HG03095 (cell line): ENCODE measurements around the gene ADAMTSL1.

Experiments used
- ATAC-seq: cut with Tn5 transposase; IDR thresholded peaks from one replicate; pipeline ENCODE4 v1.9.1; 2021; ENCODE audit warnings: moderate library complexity; ENCODE audit not compliant: unreplicated experiment

Gene ADAMTSL1

DNA sequence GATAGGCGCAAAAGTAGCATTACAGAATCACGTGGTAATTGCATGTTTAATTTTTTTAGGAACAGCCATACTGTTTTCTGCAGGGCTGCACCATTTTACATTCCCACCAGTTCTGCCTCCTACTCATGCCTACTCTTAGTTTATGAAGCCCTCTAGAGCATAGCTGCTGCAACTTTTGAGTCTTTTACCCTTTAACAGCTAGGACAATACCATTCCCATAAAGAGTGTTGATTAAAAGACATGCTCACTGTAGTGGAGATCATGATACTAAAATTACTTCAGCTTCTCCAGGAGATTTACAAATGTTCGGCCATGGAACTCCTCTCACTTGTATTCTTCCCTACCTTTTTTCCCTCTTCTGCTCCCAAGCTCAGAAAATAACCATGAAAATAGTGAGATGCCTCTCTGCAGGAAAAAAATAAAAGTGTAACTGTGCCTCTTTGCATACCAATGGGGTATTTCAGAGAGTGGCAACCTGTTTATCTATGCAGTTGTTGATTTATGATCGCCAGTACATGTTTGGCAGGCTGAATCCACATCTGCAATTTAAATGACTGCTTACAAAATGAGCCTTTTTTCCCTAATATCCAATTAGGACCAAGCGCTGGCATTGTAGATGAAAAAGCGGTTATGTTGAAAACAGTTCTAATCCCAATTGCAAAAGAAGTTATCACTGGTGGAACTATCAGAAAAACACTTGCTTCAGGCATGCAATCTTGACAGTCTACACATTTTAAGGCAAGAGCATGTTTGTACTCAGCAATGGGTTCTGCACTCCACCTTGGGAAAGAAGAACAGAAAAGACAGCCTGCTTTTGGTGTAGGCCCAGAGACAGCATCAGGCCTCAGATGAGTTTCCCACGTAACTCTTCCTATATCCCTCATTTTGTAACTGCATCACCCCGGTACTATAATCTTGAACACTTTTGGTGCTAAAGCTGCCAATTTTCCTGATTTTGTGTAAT lies 131.1 kb downstream of the ADAMTSL1 start:
- ATAC-seq: no peak

DNA sequence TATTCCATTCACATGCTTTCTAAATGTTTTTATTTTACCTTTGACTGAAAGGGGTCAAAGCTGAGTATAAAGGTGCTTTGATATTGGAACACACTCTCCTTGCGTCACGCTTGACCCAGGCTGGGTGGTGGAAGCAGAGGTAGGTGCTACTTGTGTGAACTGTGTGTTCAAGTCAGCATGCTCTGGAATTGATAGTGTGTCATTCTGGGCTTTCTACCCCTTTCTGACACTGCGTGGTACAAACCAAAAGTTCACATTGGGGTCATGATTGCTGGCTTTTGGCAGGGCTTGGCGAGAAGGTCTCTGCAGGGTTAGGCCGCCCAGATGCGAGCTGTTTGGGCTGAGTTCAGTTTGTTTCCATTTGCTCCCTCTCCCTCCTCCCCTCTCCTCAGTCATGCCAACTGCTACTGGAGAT lies 131.8 kb downstream of the ADAMTSL1 start:
- no peak for ATAC-seq

DNA sequence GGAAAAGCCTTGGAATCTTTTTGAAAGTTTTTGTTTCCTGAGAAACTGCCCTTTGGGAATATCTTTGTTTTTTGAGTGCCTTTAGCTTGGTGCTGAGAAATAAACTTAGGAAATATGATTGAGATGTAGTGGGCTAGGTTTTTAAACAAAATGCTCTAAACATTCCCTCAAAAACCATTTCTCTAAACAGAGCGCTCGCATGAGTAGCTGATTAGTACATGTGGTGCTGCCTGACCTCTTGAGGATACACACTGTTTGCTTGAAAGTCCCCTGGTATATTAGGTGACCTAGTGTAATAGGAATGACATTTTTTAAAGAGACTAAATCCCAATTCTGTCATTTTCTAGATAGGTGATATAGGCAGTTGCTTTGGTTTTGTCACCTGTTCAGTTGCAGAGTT lies 132.3 kb downstream of the ADAMTSL1 start:
- ATAC-seq: no peak

DNA sequence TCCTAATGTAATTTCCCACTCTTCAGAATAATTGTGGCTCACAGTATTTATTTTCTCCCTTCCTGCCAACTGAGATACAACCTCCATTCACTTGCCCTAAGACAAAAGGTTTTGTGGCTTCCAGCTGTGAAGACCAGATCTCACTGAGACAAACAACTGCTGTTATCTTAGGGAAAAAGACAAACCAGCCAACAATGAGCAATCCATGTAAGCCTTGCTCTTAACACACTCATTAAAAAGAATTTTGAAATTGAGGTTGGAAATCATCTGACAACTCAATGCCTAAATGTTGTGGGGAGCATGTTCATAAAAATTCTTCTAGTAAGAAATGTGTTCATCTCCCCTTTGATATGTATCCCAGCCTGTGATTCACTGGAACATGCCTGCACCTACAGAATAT lies 132.9 kb downstream of the ADAMTSL1 start:
- no peak for ATAC-seq

DNA sequence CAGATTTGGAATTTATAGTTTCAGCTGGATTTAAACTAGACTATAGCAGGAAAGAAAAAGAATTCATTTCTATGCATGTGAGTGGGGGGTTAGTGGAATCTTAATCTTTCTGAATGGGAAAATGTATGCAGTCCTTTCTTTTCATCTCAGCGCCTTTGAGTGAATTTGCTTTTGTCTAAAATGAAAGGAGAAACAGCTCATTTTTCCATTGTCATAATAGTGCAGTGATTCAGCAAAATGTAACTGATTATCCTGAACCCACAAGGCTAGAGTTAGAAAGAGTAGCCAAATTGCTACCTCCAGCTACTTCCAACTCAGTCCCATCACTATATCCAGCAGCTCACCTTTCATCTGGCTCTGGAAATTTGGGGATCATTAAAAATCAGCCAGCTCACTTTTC lies 134.4 kb downstream of the ADAMTSL1 start:
- no peak for ATAC-seq

DNA sequence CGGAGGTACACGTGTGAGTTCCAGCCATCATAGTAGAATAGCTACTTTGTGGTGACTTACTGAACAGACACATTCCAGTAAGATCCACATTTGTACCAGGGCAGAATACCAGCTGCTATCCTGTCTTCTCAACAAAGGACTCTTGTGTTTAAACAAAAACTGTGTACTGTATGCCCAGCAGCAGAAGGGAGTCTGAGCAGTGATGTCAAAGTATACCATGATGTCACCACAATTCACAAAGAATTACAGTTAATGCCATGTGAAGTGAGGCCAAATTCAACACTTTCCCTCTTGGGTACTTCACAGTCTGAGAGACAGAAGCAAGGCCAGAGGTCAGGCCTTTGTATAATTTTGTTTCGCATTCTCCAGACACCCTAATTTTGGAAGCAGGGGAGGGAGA lies 137.0 kb downstream of the ADAMTSL1 start:
- no peak for ATAC-seq

DNA sequence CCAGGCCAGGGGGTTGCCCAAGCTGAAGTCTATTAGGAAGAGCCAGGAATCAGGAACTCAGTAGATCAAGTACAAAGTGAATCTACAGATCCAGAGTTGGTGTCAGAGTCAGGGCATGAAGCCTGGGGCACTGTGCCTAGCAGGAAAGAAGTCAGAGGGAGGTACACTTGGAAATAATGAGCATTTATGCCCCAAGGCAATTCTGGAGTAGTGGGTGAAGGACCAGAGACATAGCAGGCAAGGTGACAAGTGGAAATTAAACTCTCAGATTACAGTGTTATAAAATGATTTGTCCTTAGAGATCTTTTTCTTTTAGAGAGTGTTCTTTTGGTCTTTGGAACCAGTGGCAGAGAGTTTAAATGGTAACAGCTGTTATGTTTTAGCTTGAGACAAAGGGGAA lies 138.0 kb downstream of the ADAMTSL1 start:
- ATAC-seq: no peak

DNA sequence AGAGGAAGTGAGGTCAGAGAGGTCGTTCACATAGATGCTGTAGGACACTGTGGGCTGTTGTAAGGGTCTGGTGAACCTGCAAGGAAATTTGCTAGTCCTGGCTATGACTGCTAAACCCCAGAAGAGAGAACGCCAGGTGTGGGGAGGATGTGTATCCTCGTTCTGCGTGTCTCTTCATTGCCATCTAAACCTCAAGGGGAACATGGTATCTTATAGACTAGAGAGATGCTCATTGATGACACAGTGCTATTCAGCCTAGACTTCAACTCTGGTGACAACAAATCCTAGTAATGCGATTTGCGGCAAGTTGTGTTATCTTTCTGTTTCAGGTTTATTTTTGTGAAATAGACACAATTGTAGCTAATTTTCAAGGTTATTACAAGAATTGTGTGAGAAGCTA lies 140.2 kb downstream of the ADAMTSL1 start:
- ATAC-seq: no peak

DNA sequence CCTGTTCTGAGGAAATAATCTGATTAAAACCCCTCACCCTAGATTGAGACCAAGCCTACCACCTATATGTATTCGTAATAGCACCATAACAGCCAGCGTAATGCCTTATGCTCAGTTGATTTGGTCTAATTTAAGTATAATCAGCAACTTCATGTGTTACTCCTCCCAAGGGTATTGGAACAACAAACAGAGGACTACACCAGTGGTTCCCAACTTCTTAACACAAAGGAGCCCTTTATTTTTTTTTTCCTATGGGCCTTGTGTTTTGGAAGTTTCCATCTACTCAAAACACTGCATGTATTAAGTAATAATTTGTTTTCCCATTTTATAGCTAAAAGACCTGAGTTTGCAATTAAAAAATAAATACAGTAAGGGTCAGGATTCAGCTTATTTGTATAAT lies 140.7 kb downstream of the ADAMTSL1 start:
- ATAC-seq: no peak

DNA sequence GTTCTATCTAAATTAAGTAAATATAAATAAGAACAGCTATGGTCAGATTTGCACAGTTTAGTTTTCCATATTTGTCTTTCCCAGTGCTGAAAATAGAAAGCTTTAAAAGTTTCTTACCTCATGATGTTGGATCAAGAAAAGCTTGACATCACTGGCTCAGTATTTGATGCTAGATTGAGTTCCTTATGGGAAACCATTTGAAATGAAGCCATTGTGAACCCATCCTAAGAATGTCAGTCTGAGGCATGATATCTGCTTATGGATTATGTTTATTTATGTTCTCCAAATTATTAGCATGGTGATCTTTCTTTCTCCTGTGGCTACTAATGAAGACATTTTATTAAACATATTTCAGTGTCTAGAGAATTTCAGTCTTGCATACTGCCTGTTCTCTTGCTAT lies 143.0 kb downstream of the ADAMTSL1 start:
- ATAC-seq: no peak

DNA sequence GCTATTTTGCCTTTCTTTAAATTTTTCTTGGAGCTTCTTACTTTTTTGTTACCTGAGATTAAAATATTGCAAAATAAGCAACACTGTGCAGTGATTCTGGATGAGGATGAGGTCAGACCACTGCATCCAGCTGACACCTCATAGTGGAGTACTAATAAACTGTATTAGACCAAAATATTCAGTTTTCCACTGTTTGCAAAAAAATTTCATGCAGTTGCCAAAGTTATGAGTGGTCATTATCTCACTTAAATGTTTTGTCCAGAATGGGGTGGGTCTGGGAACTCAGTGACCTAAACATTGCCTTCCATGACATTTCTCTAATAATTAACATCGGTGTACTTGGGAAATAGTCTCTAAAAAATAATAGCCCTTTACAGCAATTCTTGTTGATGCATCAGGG lies 143.8 kb downstream of the ADAMTSL1 start:
- no peak for ATAC-seq

DNA sequence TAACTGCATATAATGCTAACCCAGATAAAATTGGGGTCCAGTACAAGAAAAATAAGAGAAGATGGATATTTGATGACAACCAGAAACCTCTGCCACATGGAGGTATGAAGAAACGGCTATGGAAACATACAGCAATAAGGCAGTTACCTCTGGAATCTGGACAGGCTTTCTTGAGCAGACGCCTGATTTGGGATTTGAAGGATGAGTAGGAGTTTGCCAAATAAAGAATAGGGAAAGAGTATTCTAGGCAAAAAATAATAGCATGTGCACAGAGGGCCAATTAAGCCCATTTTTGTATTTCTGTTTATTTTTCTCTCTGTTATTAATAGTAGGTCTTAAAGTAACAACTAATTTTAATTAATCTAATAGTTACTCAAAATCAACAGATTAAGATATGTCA lies 144.9 kb downstream of the ADAMTSL1 start:
- ATAC-seq: no peak

DNA sequence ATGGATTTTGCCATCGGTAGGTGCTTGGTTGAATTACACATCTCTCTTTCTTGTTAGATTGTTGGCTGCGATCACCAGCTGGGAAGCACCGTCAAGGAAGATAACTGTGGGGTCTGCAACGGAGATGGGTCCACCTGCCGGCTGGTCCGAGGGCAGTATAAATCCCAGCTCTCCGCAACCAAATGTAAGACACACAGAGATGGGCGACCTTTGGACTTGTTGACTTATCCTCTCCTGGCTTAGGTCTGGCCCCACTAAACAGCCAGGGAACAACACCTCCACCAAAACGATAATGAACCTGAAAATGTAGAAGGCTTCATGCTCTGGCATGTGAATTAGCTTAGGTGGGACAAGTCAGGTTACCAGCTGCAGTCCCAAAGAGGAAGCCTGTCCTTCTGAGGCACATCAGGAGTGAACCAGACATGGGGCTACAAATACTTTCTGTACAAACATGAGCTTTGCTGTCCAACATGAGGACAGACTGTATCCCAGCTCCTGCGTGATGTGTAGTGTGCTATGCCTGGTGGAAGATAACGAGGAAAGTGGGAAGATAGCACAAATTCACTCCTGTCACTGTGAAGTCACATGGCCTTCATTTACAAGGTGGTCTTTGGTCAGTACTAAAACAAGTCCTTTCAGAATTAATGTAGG lies 148.4 kb downstream of the ADAMTSL1 start:
- no peak for ATAC-seq

DNA sequence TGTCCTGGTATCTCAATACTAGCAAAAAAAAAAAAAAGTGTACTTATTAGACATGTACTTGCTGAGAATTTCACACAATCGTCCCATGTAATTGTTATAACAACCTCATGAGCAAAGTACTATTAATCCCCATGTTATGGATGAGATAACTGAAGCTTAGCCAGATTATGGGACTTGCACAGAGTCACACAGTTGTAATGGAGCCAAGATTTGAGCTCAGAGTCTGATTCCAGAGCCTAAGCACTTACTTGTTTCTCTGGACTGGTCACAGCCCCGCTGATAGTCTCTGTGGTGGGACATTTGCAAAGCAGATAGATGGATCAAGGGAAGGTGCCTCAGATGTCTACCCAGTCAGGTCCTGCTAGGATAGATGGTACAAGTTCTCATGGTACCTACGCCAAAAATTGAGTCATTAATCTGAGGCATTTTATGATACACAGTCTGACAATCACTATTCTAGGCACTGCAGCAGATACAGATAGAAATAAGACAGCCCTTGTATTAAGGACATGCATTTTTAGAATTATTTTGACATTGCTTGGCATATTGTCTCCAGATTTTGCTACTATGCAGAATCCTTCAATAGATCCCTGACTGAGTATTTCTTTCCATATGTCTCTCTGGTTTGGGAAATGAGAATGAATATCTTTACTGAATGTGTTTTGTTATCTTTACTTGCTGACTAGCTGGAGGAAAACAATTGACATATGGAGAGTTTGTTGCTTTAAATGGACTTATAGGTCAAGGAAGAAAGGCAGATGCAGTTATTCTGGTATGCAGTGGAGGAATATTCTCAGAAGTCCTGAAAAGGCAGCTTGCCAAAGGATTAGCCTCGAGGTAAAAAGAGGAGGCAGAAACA lies 149.5 kb downstream of the ADAMTSL1 start:
- ATAC-seq: no peak

DNA sequence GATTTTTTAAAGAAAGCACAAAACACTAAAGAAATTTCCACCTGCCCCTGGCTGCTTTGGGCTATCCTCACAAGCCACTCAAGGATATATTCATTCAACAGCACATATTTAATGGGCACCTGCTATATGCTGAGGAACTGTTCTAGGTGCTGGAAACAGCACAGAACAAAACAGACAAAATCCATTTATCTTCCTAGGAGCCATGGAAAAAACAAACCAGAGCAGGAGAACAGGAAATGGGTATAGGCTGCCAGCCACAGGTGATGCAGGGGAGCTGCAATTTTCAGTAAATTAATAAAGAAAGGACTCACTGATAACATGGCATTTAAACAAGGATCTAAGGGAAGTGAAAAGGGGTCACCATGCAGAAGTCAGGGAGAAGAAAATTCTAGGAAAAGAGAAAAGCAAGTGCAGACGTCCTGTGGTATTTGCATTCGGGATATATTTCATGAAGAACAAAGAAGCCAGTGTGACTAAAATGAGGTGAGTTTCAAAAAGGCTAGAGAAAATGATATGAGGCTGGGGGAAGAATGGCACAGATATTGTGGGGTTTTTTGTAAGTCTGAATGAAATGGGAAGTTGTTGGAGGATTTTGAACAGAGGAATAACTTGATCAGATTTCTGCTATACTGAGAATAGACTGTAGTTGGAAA lies 152.2 kb downstream of the ADAMTSL1 start:
- no peak for ATAC-seq

DNA sequence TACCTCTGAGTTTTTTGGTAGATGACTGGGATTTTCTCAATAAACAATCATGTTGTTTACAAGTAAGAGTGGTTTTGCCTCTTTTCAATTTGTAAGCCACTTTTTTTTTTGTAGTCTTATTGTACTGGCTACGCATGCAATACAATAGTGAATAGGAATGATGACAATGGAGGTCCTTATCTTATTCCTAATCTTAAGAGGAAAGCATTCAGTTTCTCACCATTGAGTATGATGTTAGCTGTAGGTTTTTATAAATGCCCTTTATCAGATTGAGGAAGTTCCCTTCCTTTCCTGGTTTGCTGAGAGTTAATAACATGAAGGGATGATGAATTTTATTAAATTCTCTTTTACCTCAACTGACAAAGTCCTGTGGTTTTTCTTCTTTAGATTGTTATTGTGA lies 155.2 kb downstream of the ADAMTSL1 start:
- ATAC-seq: no peak

DNA sequence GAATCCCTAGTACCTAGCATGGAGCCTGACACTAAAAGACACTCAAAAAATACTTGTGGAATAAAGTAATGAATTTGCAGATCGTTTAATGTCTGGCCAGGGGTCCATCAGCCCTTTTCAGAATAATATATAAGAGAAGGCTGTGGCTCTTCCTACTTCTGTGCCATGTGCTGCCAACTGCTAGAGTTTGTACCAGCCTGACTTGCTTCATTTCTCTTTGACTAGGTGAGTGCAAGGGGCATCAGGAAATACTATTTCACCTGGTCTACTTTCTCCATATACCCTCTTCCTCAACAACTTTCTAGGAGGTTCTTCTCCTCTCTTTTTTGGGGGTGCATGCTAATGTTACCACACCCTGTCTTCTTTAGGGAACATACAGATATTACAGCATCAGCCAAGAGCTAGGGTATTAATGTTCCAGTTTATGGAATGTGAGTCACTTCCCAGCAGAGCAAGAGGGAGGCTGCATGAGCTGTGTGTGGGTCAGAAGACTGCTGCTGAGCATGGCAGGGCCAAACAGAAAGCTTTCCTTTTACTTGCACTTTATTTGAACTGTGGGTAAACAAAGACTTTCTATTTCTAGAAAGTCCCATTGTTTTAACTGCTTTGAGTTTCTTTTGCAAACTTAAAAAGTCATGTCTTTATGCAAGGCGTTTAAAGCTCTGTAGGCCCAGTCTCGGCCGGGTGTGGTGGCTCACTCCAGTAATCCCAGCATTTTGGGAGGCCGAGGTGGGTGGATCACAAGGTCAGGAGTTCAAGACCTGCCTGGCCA lies 158.9 kb downstream of the ADAMTSL1 start:
- no peak for ATAC-seq

DNA sequence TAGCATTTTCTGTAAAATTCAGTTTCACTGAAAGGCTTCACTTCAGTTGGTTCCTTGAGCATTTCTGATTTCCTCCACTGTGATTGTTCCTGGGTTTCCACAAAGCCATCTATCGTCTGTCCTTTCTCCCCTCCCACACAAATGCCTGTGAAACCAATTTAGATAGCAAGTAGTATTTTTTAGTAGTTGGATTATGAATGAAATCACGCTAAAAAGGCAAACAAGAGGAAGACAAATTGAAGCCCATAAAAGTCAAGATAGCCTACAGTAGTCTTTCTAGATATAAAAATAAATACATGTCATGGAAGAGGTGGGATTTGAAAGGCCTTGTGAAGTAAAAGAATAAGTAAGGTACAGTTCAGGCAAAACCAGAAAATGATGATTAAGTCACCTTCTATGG lies 162.8 kb downstream of the ADAMTSL1 start:
- ATAC-seq: no peak

DNA sequence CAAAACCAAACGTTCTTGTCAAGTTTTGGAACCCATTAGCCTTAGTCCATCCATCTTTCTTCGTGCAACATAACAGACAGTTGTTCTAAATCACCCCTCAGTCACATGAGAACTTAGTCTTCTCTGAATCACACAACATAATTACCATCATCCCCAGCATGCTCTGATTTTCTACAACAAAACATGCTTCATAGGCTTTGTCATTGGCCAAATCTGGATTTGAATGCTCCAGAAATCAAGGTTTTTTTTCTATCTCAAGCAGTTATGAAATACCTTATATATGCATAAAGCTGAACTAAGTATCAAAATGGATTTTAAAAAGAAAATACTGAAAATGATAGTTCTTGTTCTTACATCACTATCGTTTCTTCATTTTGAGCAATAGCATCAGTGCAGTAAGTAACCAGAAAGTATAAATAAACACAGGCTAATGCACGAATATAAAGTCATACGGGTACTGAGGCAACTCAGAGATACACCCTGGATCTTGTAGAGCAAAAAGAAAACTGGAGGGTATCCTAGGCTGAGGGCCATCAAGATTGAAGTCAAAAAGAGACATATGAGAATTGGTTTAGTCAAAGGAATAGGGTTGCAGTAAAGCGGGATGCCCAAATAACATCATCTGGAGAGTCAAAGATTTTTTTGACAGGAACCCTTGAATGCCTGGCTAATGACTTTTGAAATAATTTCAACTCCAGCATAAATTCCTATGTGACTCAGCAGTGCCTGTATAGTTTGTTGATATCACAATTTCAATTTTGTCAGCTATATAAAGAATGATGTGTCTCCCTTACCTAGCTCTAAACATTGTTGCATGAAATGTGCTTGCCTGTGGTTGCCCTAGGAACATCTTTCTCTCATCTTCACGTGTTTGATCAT lies 164.7 kb downstream of the ADAMTSL1 start:
- no peak for ATAC-seq
